H1 (cell line): ENCODE data around the gene ZNF611. TPM values are rescaled to one million over a fixed set of nuclear protein-coding genes. Genes with fewer than 3 reads are reported as not detected.
"Not testable (repeated sequence)": the region's sequence is repeated elsewhere in the genome, so short reads cannot be mapped to it uniquely, and the experiment has no call there.

Experiments
- CTCF ChIA-PET: fragments of 300-600 bp; sonication (Branson Sonifier 250); formaldehyde crosslinking; loops from one replicate; lab custom pipeline; 2021; ENCODE audit not compliant: partially characterized antibody; lab: Charles Lee
- POLR2A ChIA-PET: fragments of 300-600 bp; sonication (Branson Sonifier 250); formaldehyde crosslinking; loops from one replicate; lab custom pipeline; 2021; ENCODE audit warnings: inconsistent platforms; ENCODE audit not compliant: partially characterized antibody; lab: Charles Lee
- DNase-seq, 2 experiments: peaks; one replicate each; pipeline versions ENCODE4 v3.0.0 to v3.0.0-alpha.2; 2010 to 2022; ENCODE audit warnings: low spot score in 2 of 2, low read depth in 1 of 2, mixed read lengths in 1 of 2
- FAIRE-seq: peaks from 2 replicates; lab custom pipeline; 2011; peaks lifted over from hg19 to GRCh38; lab: Jason Lieb, UNC
- H2AFZ ChIP-seq: 2 replicates; pipeline ENCODE4 v1.8.1; 2012; ENCODE audit warnings: low read length, inconsistent platforms
- H2AK5ac ChIP-seq: 2 replicates; pipeline ENCODE4 v1.6.1; 2013; ENCODE audit warnings: low read depth, low read length
- H2BK120ac ChIP-seq: replicated peaks from 2 replicates; pipeline ENCODE3; 2013; ENCODE audit warnings: low read depth, low read length, inconsistent platforms
- H2BK12ac ChIP-seq: 2 replicates; pipeline ENCODE4 v1.6.1; 2013; ENCODE audit warnings: low read depth, low read length
- H2BK15ac ChIP-seq: 2 replicates; pipeline ENCODE4 v1.6.1; 2013; ENCODE audit warnings: low read length
- H2BK20ac ChIP-seq: 2 replicates; pipeline ENCODE4 v1.6.1; 2013; ENCODE audit warnings: low read length
- H2BK5ac ChIP-seq: 2 replicates; pipeline ENCODE4 v1.6.1; 2013; ENCODE audit warnings: low read depth, low read length
- H3K14ac ChIP-seq: 2 replicates; pipeline ENCODE4 v1.6.1; 2013; ENCODE audit warnings: inconsistent platforms; ENCODE audit not compliant: insufficient read length
- H3K18ac ChIP-seq: 2 replicates; pipeline ENCODE4 v1.6.1; 2013; ENCODE audit warnings: low read length; ENCODE audit errors: extremely low read depth
- H3K23ac ChIP-seq: 2 replicates; pipeline ENCODE4 v1.6.1; 2013; ENCODE audit warnings: inconsistent platforms; ENCODE audit not compliant: insufficient read length
- H3K23me2 ChIP-seq: 2 replicates; pipeline ENCODE4 v1.6.1; 2013; ENCODE audit warnings: low read depth, low read length
- H3K27ac ChIP-seq: 2 replicates; pipeline ENCODE4 v1.6.1; 2011; ENCODE audit warnings: low read depth, low read length, inconsistent platforms
- H3K27me3 ChIP-seq, 4 experiments: replicated peaks in 1 of 4; 1 replicate in 1 of 4; 2 replicates in 3 of 4; pipeline versions ENCODE4 v1.6.1 to v1.8.1; 2011 to 2013; ENCODE audit warnings: low read length in 3 of 4, mild to moderate bottlenecking in 3 of 4, inconsistent platforms in 2 of 4, mixed read lengths in 2 of 4, moderate library complexity in 1 of 4; ENCODE audit not compliant: control insufficient read depth in 3 of 4, insufficient read depth in 3 of 4; ENCODE audit errors: extremely low read depth in 1 of 4
- H3K36me3 ChIP-seq, 4 experiments: 2 replicates each; pipeline versions ENCODE4 v1.6.1 to v1.8.1; 2011 to 2013; ENCODE audit warnings: mild to moderate bottlenecking in 4 of 4, low read length in 3 of 4, moderate library complexity in 2 of 4, control low read depth in 1 of 4, inconsistent platforms in 1 of 4; ENCODE audit not compliant: insufficient read depth in 4 of 4, control insufficient read depth in 2 of 4
- H3K4ac ChIP-seq: replicated peaks from 2 replicates; pipeline ENCODE3; 2013; ENCODE audit warnings: low read length, low read depth, mixed read lengths, inconsistent platforms; ENCODE audit not compliant: insufficient read length
- H3K4me1 ChIP-seq, 4 experiments: replicated peaks in 1 of 4; 1 replicate in 1 of 4; 2 replicates in 3 of 4; pipeline versions ENCODE4 v1.6.1 to v1.8.1; 2011 to 2013; ENCODE audit warnings: low read length in 3 of 4, inconsistent platforms in 2 of 4, mixed read lengths in 1 of 4; ENCODE audit not compliant: insufficient read depth in 4 of 4, control insufficient read depth in 3 of 4
- H3K4me2 ChIP-seq, 2 experiments: 2 replicates each; pipeline versions ENCODE4 v1.6.1 to v1.8.1; 2011 to 2013; ENCODE audit warnings: low read depth in 2 of 2, low read length in 2 of 2, control low read depth in 1 of 2, inconsistent platforms in 1 of 2, mild to moderate bottlenecking in 1 of 2; ENCODE audit not compliant: insufficient read depth in 1 of 2
- H3K4me3 ChIP-seq, 4 experiments: fragments of 200-600, 300-600 bp in 1 of 4; sonication (generic), shearing (Covaris generic), sonication (Bioruptor Twin) in 1 of 4; 2 replicates each; pipeline versions ENCODE4 v1.5.1 to v1.8.1; 2011 to 2016; ENCODE audit warnings: low read length in 4 of 4, low read depth in 3 of 4, control low read depth in 2 of 4, inconsistent platforms in 2 of 4, mild to moderate bottlenecking in 2 of 4, mixed read lengths in 1 of 4, moderate library complexity in 1 of 4; ENCODE audit not compliant: insufficient read depth in 2 of 4; ENCODE audit errors: extremely low read depth in 1 of 4
- H3K56ac ChIP-seq: replicated peaks from 2 replicates; pipeline ENCODE3; 2013; ENCODE audit warnings: low read depth, mild to moderate bottlenecking, mixed read lengths, low read length, inconsistent platforms; ENCODE audit not compliant: insufficient read length
- H3K79me1 ChIP-seq: 2 replicates; pipeline ENCODE4 v1.6.1; 2013; ENCODE audit warnings: low read depth, low read length, control low read depth
- H3K79me2 ChIP-seq, 2 experiments: 2 replicates each; pipeline versions ENCODE4 v1.6.1 to v1.8.1; 2012 to 2013; ENCODE audit warnings: low read length in 2 of 2, mild to moderate bottlenecking in 2 of 2, inconsistent platforms in 1 of 2; ENCODE audit not compliant: insufficient read depth in 2 of 2, control insufficient read depth in 1 of 2
- H3K9ac ChIP-seq, 4 experiments: replicated peaks in 1 of 4; 1 replicate in 1 of 4; 2 replicates in 3 of 4; pipeline versions ENCODE4 v1.6.1 to v1.8.1; 2011 to 2013; ENCODE audit warnings: low read depth in 3 of 4, low read length in 3 of 4, control low read depth in 2 of 4, mild to moderate bottlenecking in 2 of 4, moderate library complexity in 2 of 4, inconsistent platforms in 1 of 4; ENCODE audit errors: extremely low read depth in 1 of 4
- H3K9me3 ChIP-seq, 2 experiments: 2 replicates each; pipeline versions ENCODE4 v1.6.1 to v1.8.1; 2012 to 2013; ENCODE audit warnings: mild to moderate bottlenecking in 2 of 2, moderate library complexity in 2 of 2, control low read depth in 1 of 2, inconsistent platforms in 1 of 2, low read depth in 1 of 2, low read length in 1 of 2, mixed read lengths in 1 of 2; ENCODE audit not compliant: insufficient read depth in 2 of 2
- H4K20me1 ChIP-seq, 2 experiments: replicated peaks in 1 of 2; 2 replicates each; pipeline versions ENCODE3 to v1.8.1; 2011 to 2013; ENCODE audit warnings: inconsistent platforms in 2 of 2, low read length in 2 of 2, mild to moderate bottlenecking in 1 of 2; ENCODE audit not compliant: insufficient read depth in 2 of 2, control insufficient read depth in 1 of 2
- H4K5ac ChIP-seq: 2 replicates; pipeline ENCODE4 v1.6.1; 2013; ENCODE audit warnings: low read length, low read depth, mixed read lengths, inconsistent platforms; ENCODE audit not compliant: insufficient read length
- H4K8ac ChIP-seq: 2 replicates; pipeline ENCODE4 v1.8.0; 2013; ENCODE audit warnings: mild to moderate bottlenecking, moderate library complexity, low read length, inconsistent platforms; ENCODE audit not compliant: insufficient read depth; ENCODE audit errors: extremely low read depth
- H4K91ac ChIP-seq: replicated peaks from 2 replicates; pipeline ENCODE3; 2013; ENCODE audit warnings: low read length, mixed read lengths, inconsistent platforms; ENCODE audit not compliant: insufficient read length
- WGBS, 2 experiments: shearing (Covaris generic) in 1 of 2; methylation state at CpG; one replicate each; pipeline versions ENCODE4 v1.1.6 to v1.1.7; 2013 to 2015; ENCODE audit warnings: low lambda C conversion rate in 2 of 2, mixed read lengths in 2 of 2, inconsistent platforms in 1 of 2, low coverage in 1 of 2, missing lambda C conversion rate in 1 of 2; ENCODE audit not compliant: insufficient replicate concordance in 2 of 2, insufficient coverage in 1 of 2, insufficient read length in 1 of 2; ENCODE audit errors: extremely low coverage in 1 of 2, missing lambda C conversion rate in 1 of 2; 5-methylcytosine and 5-hydroxymethylcytosine counted together
- polyA plus RNA-seq, 7 experiments: library from polyadenylated mRNA; depleted of rRNA in 3 of 7; stranded (reverse) in 5 of 7; unstranded in 2 of 7; fragments of >200 nt in 5 of 7; fragments of 200-250 nt in 2 of 7; gene quantifications; 1 replicate in 5 of 7; 2 replicates in 1 of 7; 4 replicates in 1 of 7; pipeline versions ENCODE4 v1.2.1 to v1.2.3, GENCODE V29; 2011 to 2013; ENCODE audit warnings: missing spikeins in 2 of 7, mixed read lengths in 2 of 7
- total RNA-seq: library from RNA; stranded (reverse); fragmentation: NEBNext Ultra II Directional; extraction: Animal tissue kit (Norgen Biotek cat#: 25700); gene quantifications from 2 replicates; pipeline ENCODE4 v1.2.1, GENCODE V29; 2021

The ZNF611 gene
- total and polyA plus RNA-seq, 2 of the 8 experiments (the other 6 are each of a cell fraction or from before 2014, with no cell fraction given), result 1.9 to 19.0 TPM

- not testable (repeated sequence) for H3K79me1 ChIP-seq, H3K9ac ChIP-seq, H4K5ac ChIP-seq, DNase-seq, H4K20me1 ChIP-seq, H2AFZ ChIP-seq, H2BK20ac ChIP-seq, H3K23ac ChIP-seq, H3K18ac ChIP-seq, H3K23me2 ChIP-seq, H3K56ac ChIP-seq, H3K79me2 ChIP-seq, H2BK5ac ChIP-seq, H2AK5ac ChIP-seq, H2BK12ac ChIP-seq, H3K4ac ChIP-seq, H2BK15ac ChIP-seq, FAIRE-seq, H4K91ac ChIP-seq, H3K9me3 ChIP-seq, H3K4me3 ChIP-seq, H2BK120ac ChIP-seq, H4K8ac ChIP-seq, H3K14ac ChIP-seq, H3K27ac ChIP-seq
- CTCF ChIA-PET, result interaction anchor here (0.6 to 1.9 kb wide), 3 partner anchors 15 to 816 kb away, joined by 3 to 6 read pairs (median 3); no protein-coding TSS in a partner anchor
- H3K27me3 ChIP-seq, result peaks cover 2 to 13% (median 11%) of the 10 kb centered on the region in 4 experiments; a peak in 5 of 7 replicates
- 88% methylated on average over 5 of the region's 5 CpGs; no CpG with 5 or more reads in 1 of the 2 experiments for whole genome bisulfite sequencing, 2 experiments
- H3K4me2 ChIP-seq, result peak overlapping the region in 1 of 2 experiments; percentile 63; a peak in 1 of 4 replicates
- H3K36me3 ChIP-seq, result peaks cover 0 to 10% (median 6%) of the 10 kb centered on the region in 4 experiments; a peak in 4 of 8 replicates
- POLR2A ChIA-PET, result interaction anchor here (2.0 kb wide), 1 partner anchor 16 kb away, joined by 5 read pairs; no protein-coding TSS in a partner anchor
- peaks cover 0 to 11% (median 3%) of the 10 kb centered on the region in 4 experiments; a peak in 3 of 7 replicates for H3K4me1 ChIP-seq
These were observed 19.5 kb downstream of the ZNF611 start for GRCh38 chr19:52715330-52715729.

- CTCF ChIA-PET, H3K79me2 ChIP-seq: not testable (repeated sequence)
These were observed 21.8 kb downstream of the ZNF611 start for GRCh38 chr19:52713051-52713450.

More at GRCh38 chr19:52713051-52713450, 21.8 kb downstream of the ZNF611 start:
- H2BK20ac ChIP-seq, H3K56ac ChIP-seq, H3K4me3 ChIP-seq, H3K23me2 ChIP-seq, H3K4ac ChIP-seq, H3K79me1 ChIP-seq, H3K18ac ChIP-seq, H2BK5ac ChIP-seq, POLR2A ChIA-PET, H2BK120ac ChIP-seq, H4K91ac ChIP-seq, H4K20me1 ChIP-seq, H3K23ac ChIP-seq, H2BK15ac ChIP-seq, H3K9me3 ChIP-seq, H3K4me2 ChIP-seq, FAIRE-seq, H3K27ac ChIP-seq, H2AK5ac ChIP-seq, H2BK12ac ChIP-seq, H3K14ac ChIP-seq, DNase-seq, H3K9ac ChIP-seq, H2AFZ ChIP-seq, H4K8ac ChIP-seq, H4K5ac ChIP-seq: not testable (repeated sequence)
- Histone ChIP-seq H3K36me3 (peaks cover 0 to 12% (median 6%) of the 10 kb centered on the region in 4 experiments; a peak in 5 of 8 replicates), H3K4me1 (peaks cover 0 to 11% (median 3%) of the 10 kb centered on the region in 4 experiments; a peak in 3 of 7 replicates), H3K27me3 (peaks cover under 1 to 13% (median 9%) of the 10 kb centered on the region in 4 experiments; a peak in 5 of 7 replicates)
- 92% methylated on average over 2 of the region's 2 CpGs; no CpG with 5 or more reads in 1 of the 2 experiments for WGBS, 2 experiments
